Measurements from ENCODE around the gene PSG1. TPM values are rescaled to one million over a fixed set of nuclear protein-coding genes. Genes with fewer than 3 reads are reported as not detected.

The PSG1 gene
- total and polyA plus RNA-seq, 2 of the 13 experiments (the other 11 are each of a cell fraction or from before 2014, with no cell fraction given), result not detected

GRCh38 chr19:42926781-42927180, 47.3 kb upstream of the PSG1 start:
- ChIA-PET POLR2A (no interaction called here), CTCF (ENCODE audit: low intra/inter-chr PET ratio, low total read pairs) (no interaction called here)
- H2AFZ ChIP-seq (ENCODE audit: low read length), result no peak overlapping the region
- no peaks in the 10 kb centered on the region for H3K9me3 ChIP-seq (ENCODE audit: low read length)
- H3K4me2 ChIP-seq (ENCODE audit: low read depth, low read length), result no peak overlapping the region
- no peaks in the 10 kb centered on the region for H3K79me2 ChIP-seq (ENCODE audit: insufficient read depth, low read length)
- intact Hi-C loops (cut with micrococcal nuclease; ENCODE audit: unreplicated experiment), result no loop called here
- WGBS (ENCODE audit: low lambda C conversion rate), result 0% methylated on average over 1 of the region's 2 CpGs
- FAIRE-seq, result no peak
- no peak for ATAC-seq
- no peak overlapping the region for H3K4me3 ChIP-seq (replicated peaks in 1 of 3; ENCODE audit: insufficient read depth in 1 of 3, low read depth in 2 of 3, low read length in 3 of 3)
- no peak overlapping the region for H3K27ac ChIP-seq (ENCODE audit: extremely low read length, insufficient read depth, low read length)
- H4K20me1 ChIP-seq (ENCODE audit: insufficient read depth, low read length), result 0 out of 2 replicates have a peak, but pooled peaks cover 3% of the 10 kb centered on the region
- BruUV-seq (replicated peaks), result no TSS peak
- no peaks in the 10 kb centered on the region for H3K36me3 ChIP-seq (replicated peaks in 1 of 2; ENCODE audit: control insufficient read depth in 1 of 2, insufficient read depth in 2 of 2, low read length in 2 of 2)
- no peak for DNase-seq (ENCODE audit: low spot score)
- no peaks in the 10 kb centered on the region for H3K27me3 ChIP-seq (ENCODE audit: control insufficient read depth in 1 of 2, insufficient read depth in 2 of 2, low read length in 2 of 2)
- H3K9ac ChIP-seq (ENCODE audit: insufficient read depth, low read depth, low read length), result no peak overlapping the region
- in situ Hi-C loops (cut with HindIII; ENCODE audit: extremely low pct_ligation_motif_present, low pct_unique_long_range_greater_than_20kb), result no loop called here
- TF ChIP-seq CSRNP2 (CRISPR knock-in tag; conservative IDR thresholded peaks at IDR 0.05; ENCODE audit: low read depth) (no peak), PRDM4 (CRISPR knock-in tag; IDR thresholded peaks at IDR 0.05; ENCODE audit: borderline replicate concordance) (no peak), ZNF17 (CRISPR knock-in tag; IDR thresholded peaks at IDR 0.05) (no peak), ELF4 (CRISPR knock-in tag; IDR thresholded peaks at IDR 0.05; ENCODE audit: borderline replicate concordance) (no peak), GMEB2 (CRISPR knock-in tag; IDR thresholded peaks at IDR 0.05; ENCODE audit: low read depth) (no peak), CENPBD1 (CRISPR knock-in tag; IDR thresholded peaks at IDR 0.05; ENCODE audit: borderline replicate concordance, low read depth) (no peak), BRF2 (CRISPR knock-in tag; IDR thresholded peaks at IDR 0.05) (no peak), DR1 (CRISPR knock-in tag; IDR thresholded peaks at IDR 0.05) (no peak), BCL6 (CRISPR knock-in tag; IDR thresholded peaks at IDR 0.05) (no peak)
- H3K4me1 ChIP-seq (ENCODE audit: insufficient read depth, low read length), result no peaks in the 10 kb centered on the region
